HepG2 (cell line): ENCODE data around the gene BRPF1. TPM values are rescaled to one million over a fixed set of nuclear protein-coding genes. Genes with fewer than 3 reads are reported as not detected.

Experiments used
- ARNT ChIP-seq: fragments of 450-650 bp; IDR thresholded peaks from 2 replicates; pipeline ENCODE4 v1.6.1; 2017
- BHLHE40 ChIP-seq: IDR thresholded peaks from 2 replicates; pipeline ENCODE4 v1.6.1; 2011; ENCODE audit warnings: low read length, improper control_type of control experiment
- CAMTA2 ChIP-seq: sonication (generic); formaldehyde crosslinking; IDR thresholded peaks from 2 replicates; pipeline ENCODE4 v1.4.0; 2020; ENCODE audit warnings: mild to moderate bottlenecking, missing genetic modification reagents, borderline replicate concordance
- CEBPG ChIP-seq: IDR thresholded peaks from 2 replicates; pipeline ENCODE4 v1.6.1; 2016
- NCOR1 ChIP-seq: fragments of 200-600 bp; sonication (generic); IDR thresholded peaks from 2 replicates; pipeline ENCODE4 v1.7.0; 2017; ENCODE audit warnings: antibody characterized with exemption, low read length, borderline replicate concordance
- NONO ChIP-seq, 2 experiments: fragments of 450-650 bp in 1 of 2; sonication (generic) in 1 of 2; formaldehyde crosslinking in 1 of 2; IDR thresholded peaks in 1 of 2; conservative IDR thresholded peaks in 1 of 2; 2 replicates each; pipeline versions ENCODE4 v1.6.1 to v1.8.0; 2017 to 2022; ENCODE audit warnings: mild to moderate bottlenecking in 1 of 2, missing genetic modification reagents in 1 of 2, moderate library complexity in 1 of 2
- PHF21A ChIP-seq: sonication (generic); formaldehyde crosslinking; IDR thresholded peaks from 2 replicates; pipeline ENCODE4 v1.5.0; 2020; ENCODE audit warnings: mild to moderate bottlenecking, missing genetic modification reagents
- THAP11 ChIP-seq: IDR thresholded peaks from 2 replicates; pipeline ENCODE4 v1.6.1; 2016; ENCODE audit warnings: missing biosample characterization, missing genetic modification reagents
- WIZ ChIP-seq: sonication (generic); formaldehyde crosslinking; IDR thresholded peaks from 2 replicates; pipeline ENCODE4 v1.5.1; 2020; ENCODE audit warnings: mild to moderate bottlenecking, missing genetic modification reagents
- ZNF777 ChIP-seq: sonication (generic); formaldehyde crosslinking; IDR thresholded peaks from 2 replicates; pipeline ENCODE4 v1.4.0; 2020; ENCODE audit warnings: missing genetic modification reagents
- polyA plus RNA-seq, 8 experiments: library from polyadenylated mRNA; depleted of rRNA in 3 of 8; stranded (reverse) in 7 of 8; unstranded in 1 of 8; fragments of >200 nt; fragmentation: Illumina TruSeq in 4 of 8; extraction: Trizol in 4 of 8; gene quantifications; 2 replicates each; pipeline versions ENCODE4 v1.2.1 to v1.2.3, GENCODE V29; 2011 to 2016; ENCODE audit warnings: low read depth in 4 of 8, missing spikeins in 1 of 8, mixed read lengths in 1 of 8; ENCODE audit not compliant: insufficient read depth in 1 of 8
- total RNA-seq, 5 experiments: library from RNA; depleted of rRNA; stranded (reverse); fragments of >200 nt; fragmentation: Illumina TruSeq; extraction: Trizol; gene quantifications; 2 replicates each; pipeline ENCODE4 v1.2.3, GENCODE V29; 2016; ENCODE audit warnings: low read depth in 1 of 5
- TF ChIP-seq, protein P1 (sequence below): sonication (generic); formaldehyde crosslinking; IDR thresholded peaks from 2 replicates; pipeline ENCODE4 v1.5.0; 2020; ENCODE audit warnings: mild to moderate bottlenecking, missing genetic modification reagents, borderline replicate concordance
- TF ChIP-seq, protein P2 (sequence below): IDR thresholded peaks from 2 replicates; pipeline ENCODE4 v1.6.1; 2018; ENCODE audit warnings: missing genetic modification reagents, mild to moderate bottlenecking, missing compliant biosample characterization
- TF ChIP-seq, protein P3 (sequence below): sonication (generic); formaldehyde crosslinking; IDR thresholded peaks from 2 replicates; pipeline ENCODE4 v1.9.0; 2022; ENCODE audit warnings: low read depth, missing genetic modification reagents
- TF ChIP-seq, protein P4 (sequence below): sonication (generic); formaldehyde crosslinking; IDR thresholded peaks from 2 replicates; pipeline ENCODE4 v1.9.0; 2021; ENCODE audit warnings: missing genetic modification reagents, borderline replicate concordance
- TF ChIP-seq, protein P5 (sequence below): IDR thresholded peaks from 2 replicates; pipeline ENCODE4 v1.6.1; 2016
- TF ChIP-seq, protein P6 (sequence below): sonication (generic); formaldehyde crosslinking; IDR thresholded peaks from 2 replicates; pipeline ENCODE4 v1.4.0; 2020; ENCODE audit warnings: missing genetic modification reagents

BRPF1 gene
- total and polyA plus RNA-seq, 2 of the 13 experiments (the other 11 are each of a cell fraction or from before 2014, with no cell fraction given), result 7.3 to 10.0 TPM

DNA sequence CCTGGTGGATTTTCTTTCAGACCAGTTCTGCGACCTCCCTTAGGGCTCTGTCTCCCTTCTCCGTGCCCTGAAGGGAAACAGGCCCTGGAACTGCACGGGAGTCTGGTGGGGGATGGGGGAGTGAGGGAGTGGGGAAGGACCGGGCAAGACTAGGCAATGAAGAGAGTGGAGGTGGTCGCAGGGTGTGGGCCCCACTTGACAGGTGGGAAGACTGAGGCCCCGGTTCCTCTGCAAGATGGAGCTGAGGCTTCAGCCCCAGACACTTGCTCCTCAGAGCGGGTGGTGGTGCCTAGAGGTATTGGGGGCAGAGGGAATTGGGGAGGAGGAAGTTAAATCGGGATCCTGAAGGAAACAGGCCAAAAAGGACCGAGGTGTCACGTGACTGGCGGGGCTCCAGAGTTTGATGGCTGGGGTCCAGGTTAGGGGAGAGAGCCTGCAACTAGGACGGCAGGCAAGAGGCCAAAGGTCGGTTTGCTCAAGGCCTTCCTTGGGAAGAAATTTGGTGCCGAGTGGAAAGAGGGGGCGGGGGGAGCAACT lies 38.8 kb downstream of the BRPF1 start (continued):
- TF ChIP-seq, protein P1, sequence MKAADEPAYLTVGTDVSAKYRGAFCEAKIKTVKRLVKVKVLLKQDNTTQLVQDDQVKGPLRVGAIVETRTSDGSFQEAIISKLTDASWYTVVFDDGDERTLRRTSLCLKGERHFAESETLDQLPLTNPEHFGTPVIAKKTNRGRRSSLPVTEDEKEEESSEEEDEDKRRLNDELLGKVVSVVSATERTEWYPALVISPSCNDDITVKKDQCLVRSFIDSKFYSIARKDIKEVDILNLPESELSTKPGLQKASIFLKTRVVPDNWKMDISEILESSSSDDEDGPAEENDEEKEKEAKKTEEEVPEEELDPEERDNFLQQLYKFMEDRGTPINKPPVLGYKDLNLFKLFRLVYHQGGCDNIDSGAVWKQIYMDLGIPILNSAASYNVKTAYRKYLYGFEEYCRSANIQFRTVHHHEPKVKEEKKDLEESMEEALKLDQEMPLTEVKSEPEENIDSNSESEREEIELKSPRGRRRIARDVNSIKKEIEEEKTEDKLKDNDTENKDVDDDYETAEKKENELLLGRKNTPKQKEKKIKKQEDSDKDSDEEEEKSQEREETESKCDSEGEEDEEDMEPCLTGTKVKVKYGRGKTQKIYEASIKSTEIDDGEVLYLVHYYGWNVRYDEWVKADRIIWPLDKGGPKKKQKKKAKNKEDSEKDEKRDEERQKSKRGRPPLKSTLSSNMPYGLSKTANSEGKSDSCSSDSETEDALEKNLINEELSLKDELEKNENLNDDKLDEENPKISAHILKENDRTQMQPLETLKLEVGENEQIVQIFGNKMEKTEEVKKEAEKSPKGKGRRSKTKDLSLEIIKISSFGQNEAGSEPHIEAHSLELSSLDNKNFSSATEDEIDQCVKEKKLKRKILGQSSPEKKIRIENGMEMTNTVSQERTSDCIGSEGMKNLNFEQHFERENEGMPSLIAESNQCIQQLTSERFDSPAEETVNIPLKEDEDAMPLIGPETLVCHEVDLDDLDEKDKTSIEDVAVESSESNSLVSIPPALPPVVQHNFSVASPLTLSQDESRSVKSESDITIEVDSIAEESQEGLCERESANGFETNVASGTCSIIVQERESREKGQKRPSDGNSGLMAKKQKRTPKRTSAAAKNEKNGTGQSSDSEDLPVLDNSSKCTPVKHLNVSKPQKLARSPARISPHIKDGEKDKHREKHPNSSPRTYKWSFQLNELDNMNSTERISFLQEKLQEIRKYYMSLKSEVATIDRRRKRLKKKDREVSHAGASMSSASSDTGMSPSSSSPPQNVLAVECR, result peak; percentile 1; the same call in 1 of the 2 replicates
- TF ChIP-seq, protein P2, sequence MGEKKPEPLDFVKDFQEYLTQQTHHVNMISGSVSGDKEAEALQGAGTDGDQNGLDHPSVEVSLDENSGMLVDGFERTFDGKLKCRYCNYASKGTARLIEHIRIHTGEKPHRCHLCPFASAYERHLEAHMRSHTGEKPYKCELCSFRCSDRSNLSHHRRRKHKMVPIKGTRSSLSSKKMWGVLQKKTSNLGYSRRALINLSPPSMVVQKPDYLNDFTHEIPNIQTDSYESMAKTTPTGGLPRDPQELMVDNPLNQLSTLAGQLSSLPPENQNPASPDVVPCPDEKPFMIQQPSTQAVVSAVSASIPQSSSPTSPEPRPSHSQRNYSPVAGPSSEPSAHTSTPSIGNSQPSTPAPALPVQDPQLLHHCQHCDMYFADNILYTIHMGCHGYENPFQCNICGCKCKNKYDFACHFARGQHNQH, result no peak
- peak; percentile 45; the same call in 1 of the 2 replicates for TF ChIP-seq NCOR1
- TF ChIP-seq, protein P3, sequence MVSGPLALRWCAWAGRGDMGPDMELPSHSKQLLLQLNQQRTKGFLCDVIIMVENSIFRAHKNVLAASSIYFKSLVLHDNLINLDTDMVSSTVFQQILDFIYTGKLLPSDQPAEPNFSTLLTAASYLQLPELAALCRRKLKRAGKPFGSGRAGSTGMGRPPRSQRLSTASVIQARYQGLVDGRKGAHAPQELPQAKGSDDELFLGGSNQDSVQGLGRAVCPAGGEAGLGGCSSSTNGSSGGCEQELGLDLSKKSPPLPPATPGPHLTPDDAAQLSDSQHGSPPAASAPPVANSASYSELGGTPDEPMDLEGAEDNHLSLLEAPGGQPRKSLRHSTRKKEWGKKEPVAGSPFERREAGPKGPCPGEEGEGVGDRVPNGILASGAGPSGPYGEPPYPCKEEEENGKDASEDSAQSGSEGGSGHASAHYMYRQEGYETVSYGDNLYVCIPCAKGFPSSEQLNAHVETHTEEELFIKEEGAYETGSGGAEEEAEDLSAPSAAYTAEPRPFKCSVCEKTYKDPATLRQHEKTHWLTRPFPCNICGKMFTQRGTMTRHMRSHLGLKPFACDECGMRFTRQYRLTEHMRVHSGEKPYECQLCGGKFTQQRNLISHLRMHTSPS (CRISPR knock-in tag), result peak; percentile 5; the same call in 1 of the 2 replicates
- TF ChIP-seq CAMTA2 (CRISPR knock-in tag), result peak; percentile 9; the same call in 1 of the 2 replicates
- peak; percentile 86 for TF ChIP-seq BHLHE40
- TF ChIP-seq, protein P4, sequence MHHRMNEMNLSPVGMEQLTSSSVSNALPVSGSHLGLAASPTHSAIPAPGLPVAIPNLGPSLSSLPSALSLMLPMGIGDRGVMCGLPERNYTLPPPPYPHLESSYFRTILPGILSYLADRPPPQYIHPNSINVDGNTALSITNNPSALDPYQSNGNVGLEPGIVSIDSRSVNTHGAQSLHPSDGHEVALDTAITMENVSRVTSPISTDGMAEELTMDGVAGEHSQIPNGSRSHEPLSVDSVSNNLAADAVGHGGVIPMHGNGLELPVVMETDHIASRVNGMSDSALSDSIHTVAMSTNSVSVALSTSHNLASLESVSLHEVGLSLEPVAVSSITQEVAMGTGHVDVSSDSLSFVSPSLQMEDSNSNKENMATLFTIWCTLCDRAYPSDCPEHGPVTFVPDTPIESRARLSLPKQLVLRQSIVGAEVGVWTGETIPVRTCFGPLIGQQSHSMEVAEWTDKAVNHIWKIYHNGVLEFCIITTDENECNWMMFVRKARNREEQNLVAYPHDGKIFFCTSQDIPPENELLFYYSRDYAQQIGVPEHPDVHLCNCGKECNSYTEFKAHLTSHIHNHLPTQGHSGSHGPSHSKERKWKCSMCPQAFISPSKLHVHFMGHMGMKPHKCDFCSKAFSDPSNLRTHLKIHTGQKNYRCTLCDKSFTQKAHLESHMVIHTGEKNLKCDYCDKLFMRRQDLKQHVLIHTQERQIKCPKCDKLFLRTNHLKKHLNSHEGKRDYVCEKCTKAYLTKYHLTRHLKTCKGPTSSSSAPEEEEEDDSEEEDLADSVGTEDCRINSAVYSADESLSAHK, result no peak
- TF ChIP-seq CEBPG, result 0 out of 2 replicates have a peak, but pooled peaks have one; percentile 15
- TF ChIP-seq PHF21A (CRISPR knock-in tag), result 0 out of 2 replicates have a peak, but pooled peaks have one; percentile 39
- 0 out of 2 replicates have a peak, but pooled peaks have one; percentile 13 for TF ChIP-seq WIZ (CRISPR knock-in tag)
- TF ChIP-seq ARNT, result no peak
- TF ChIP-seq THAP11 (CRISPR knock-in tag), result peak; percentile 6; the same call in 1 of the 2 replicates
- TF ChIP-seq ZNF777 (CRISPR knock-in tag), result 0 out of 2 replicates have a peak, but pooled peaks have one; percentile 37
- TF ChIP-seq, protein P5, sequence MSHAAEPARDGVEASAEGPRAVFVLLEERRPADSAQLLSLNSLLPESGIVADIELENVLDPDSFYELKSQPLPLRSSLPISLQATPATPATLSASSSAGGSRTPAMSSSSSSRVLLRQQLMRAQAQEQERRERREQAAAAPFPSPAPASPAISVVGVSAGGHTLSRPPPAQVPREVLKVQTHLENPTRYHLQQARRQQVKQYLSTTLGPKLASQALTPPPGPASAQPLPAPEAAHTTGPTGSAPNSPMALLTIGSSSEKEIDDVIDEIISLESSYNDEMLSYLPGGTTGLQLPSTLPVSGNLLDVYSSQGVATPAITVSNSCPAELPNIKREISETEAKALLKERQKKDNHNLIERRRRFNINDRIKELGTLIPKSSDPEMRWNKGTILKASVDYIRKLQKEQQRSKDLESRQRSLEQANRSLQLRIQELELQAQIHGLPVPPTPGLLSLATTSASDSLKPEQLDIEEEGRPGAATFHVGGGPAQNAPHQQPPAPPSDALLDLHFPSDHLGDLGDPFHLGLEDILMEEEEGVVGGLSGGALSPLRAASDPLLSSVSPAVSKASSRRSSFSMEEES (CRISPR knock-in tag), result peak; percentile 51; the same call in 1 of the 2 replicates
- TF ChIP-seq NONO (IDR thresholded peaks at IDR 0.05), result no peak
- 0 out of 2 replicates have a peak, but pooled peaks have one; percentile 38 for TF ChIP-seq NONO (CRISPR knock-in tag; conservative IDR thresholded peaks at IDR 0.05)
- TF ChIP-seq, protein P6, sequence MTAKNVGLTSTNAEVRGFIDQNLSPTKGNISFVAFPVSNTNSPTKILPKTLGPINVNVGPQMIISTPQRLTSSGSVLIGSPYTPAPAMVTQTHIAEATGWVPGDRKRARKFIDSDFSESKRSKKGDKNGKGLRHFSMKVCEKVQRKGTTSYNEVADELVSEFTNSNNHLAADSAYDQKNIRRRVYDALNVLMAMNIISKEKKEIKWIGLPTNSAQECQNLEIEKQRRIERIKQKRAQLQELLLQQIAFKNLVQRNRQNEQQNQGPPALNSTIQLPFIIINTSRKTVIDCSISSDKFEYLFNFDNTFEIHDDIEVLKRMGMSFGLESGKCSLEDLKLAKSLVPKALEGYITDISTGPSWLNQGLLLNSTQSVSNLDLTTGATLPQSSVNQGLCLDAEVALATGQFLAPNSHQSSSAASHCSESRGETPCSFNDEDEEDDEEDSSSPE (CRISPR knock-in tag), result 0 out of 2 replicates have a peak, but pooled peaks have one; percentile 4
